WTC11 (cell line): Measurements from ENCODE around the gene ORMDL2.

ENCODE experiments used
- ATF1 ChIP-seq: sonication (generic); formaldehyde crosslinking; IDR thresholded peaks from 2 replicates; pipeline ENCODE4 v1.8.1; 2023; ENCODE audit warnings: mild to moderate bottlenecking, moderate library complexity, missing genetic modification reagents
- ATF2 ChIP-seq: sonication (generic); formaldehyde crosslinking; IDR thresholded peaks from 2 replicates; pipeline ENCODE4 v1.8.1; 2022; ENCODE audit warnings: low read depth, missing genetic modification reagents, borderline replicate concordance
- ATF3 ChIP-seq: sonication (generic); formaldehyde crosslinking; conservative IDR thresholded peaks from 2 replicates; pipeline ENCODE4 v1.8.1; 2022; ENCODE audit warnings: mild to moderate bottlenecking, missing genetic modification reagents
- CREB1 ChIP-seq: sonication (generic); formaldehyde crosslinking; IDR thresholded peaks from 2 replicates; pipeline ENCODE4 v1.8.0; 2023; ENCODE audit warnings: mild to moderate bottlenecking, missing genetic modification reagents
- CTCF ChIP-seq: fragments of 200-600 bp; IDR thresholded peaks from 2 replicates; pipeline ENCODE4 v1.8.0; 2022; ENCODE audit warnings: antibody characterized with exemption
- E2F4 ChIP-seq: sonication (generic); formaldehyde crosslinking; IDR thresholded peaks from 2 replicates; pipeline ENCODE4 v1.8.1; 2022; ENCODE audit warnings: low read depth, mild to moderate bottlenecking, moderate library complexity, missing genetic modification reagents, borderline replicate concordance
- JAZF1 ChIP-seq: fragments of 250-450 bp; sonication (Bioruptor Pico); IDR thresholded peaks from 2 replicates; pipeline ENCODE4 v1.9.0; 2021; ENCODE audit warnings: moderate library complexity, mild to moderate bottlenecking, inconsistent platforms
- SMAD4 ChIP-seq: sonication (generic); formaldehyde crosslinking; IDR thresholded peaks from 2 replicates; pipeline ENCODE4 v1.8.0; 2022; ENCODE audit warnings: mild to moderate bottlenecking, missing genetic modification reagents
- SOX15 ChIP-seq: fragments of 250-450 bp; sonication (Bioruptor Pico); IDR thresholded peaks from 2 replicates; pipeline ENCODE4 v1.9.0; 2021; ENCODE audit warnings: mild to moderate bottlenecking
- USF1 ChIP-seq: sonication (generic); formaldehyde crosslinking; IDR thresholded peaks from 2 replicates; pipeline ENCODE4 v1.8.0; 2022; ENCODE audit warnings: mild to moderate bottlenecking, missing genetic modification reagents
- ZBTB21 ChIP-seq: sonication (generic); formaldehyde crosslinking; IDR thresholded peaks from 2 replicates; pipeline ENCODE4 v1.8.1; 2023; ENCODE audit warnings: mild to moderate bottlenecking, missing genetic modification reagents, borderline replicate concordance
- ZNF396 ChIP-seq: fragments of 250-450 bp; sonication (Bioruptor Pico); IDR thresholded peaks from 2 replicates; pipeline ENCODE4 v1.8.0; 2021; ENCODE audit warnings: mild to moderate bottlenecking, moderate library complexity, borderline replicate concordance

GRCh38 chr12:55818140-55818728 lies 393 bp downstream of the ORMDL2 start:
- TF ChIP-seq ATF1 (no peak), SOX15 (CRISPR knock-in tag) (no peak), CTCF (no peak), CREB1 (CRISPR knock-in tag) (no peak), E2F4 (CRISPR knock-in tag) (no peak), ATF3 (CRISPR knock-in tag) (no peak), ATF2 (CRISPR knock-in tag) (no peak), ZNF396 (CRISPR knock-in tag) (no peak), USF1 (no peak), JAZF1 (CRISPR knock-in tag) (no peak), SMAD4 (CRISPR knock-in tag) (no peak), ZBTB21 (no peak)
